ENCODE measurements around the gene MILR1.

DNA sequence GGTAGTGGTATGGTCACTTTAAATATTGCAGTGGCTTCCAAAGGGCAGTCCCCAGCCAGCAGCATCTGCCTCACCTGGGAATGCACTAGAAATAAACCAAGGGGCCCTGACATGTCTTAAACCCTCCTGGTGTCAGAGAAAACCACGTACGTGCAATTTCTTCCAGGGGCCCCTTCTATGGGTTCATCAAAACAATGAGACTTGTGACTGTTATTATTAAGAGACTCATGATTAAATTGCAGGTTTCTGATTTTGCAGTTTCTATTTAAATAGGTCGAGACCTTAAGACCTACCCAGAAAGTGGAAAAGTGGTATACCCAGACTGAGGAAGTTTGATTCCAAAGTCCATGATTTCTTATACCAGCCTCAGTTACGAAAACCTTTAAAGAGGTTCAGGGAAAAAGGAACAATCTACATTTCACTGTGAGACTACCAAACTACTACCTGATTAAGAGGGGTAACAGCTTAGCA lies 48.7 kb downstream of the MILR1 start:
- TF ChIP-seq, protein P1, sequence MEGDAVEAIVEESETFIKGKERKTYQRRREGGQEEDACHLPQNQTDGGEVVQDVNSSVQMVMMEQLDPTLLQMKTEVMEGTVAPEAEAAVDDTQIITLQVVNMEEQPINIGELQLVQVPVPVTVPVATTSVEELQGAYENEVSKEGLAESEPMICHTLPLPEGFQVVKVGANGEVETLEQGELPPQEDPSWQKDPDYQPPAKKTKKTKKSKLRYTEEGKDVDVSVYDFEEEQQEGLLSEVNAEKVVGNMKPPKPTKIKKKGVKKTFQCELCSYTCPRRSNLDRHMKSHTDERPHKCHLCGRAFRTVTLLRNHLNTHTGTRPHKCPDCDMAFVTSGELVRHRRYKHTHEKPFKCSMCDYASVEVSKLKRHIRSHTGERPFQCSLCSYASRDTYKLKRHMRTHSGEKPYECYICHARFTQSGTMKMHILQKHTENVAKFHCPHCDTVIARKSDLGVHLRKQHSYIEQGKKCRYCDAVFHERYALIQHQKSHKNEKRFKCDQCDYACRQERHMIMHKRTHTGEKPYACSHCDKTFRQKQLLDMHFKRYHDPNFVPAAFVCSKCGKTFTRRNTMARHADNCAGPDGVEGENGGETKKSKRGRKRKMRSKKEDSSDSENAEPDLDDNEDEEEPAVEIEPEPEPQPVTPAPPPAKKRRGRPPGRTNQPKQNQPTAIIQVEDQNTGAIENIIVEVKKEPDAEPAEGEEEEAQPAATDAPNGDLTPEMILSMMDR (IDR thresholded peaks at IDR 0.05; ENCODE audit: insufficient read depth, low read length, poor library complexity, severe bottlenecking), result no peak
- TF ChIP-seq EZH2phosphoT487 (conservative IDR thresholded peaks at IDR 0.05; ENCODE audit: low read length), result no peak

Data from SU-DHL-6 (cell line).